Measurements from ENCODE around the gene STK39.
"Not testable (repeated sequence)": the region's sequence is repeated elsewhere in the genome, so short reads cannot be mapped to it uniquely, and the experiment has no call there.

STK39 gene

DNA sequence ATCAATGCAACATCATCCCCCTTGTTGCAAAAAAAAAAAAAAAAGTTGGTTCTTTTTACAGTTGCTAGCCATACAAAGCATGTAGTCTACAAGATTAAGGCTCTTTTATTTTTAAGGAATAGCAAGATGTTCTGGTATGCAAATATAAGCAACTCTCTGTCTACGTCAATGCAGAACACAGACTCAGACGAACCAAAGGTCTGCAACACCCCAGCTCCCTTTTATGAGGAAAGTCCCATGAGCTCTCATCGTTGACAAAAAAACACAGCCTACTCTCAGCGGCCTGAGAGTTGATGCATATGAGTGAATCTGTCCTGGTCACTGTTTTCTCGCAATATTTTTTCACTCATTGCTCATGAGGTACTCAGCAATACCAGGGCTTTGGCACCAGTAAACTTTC is 112.9 kb downstream of the STK39 start:
- DNase-seq: no peak

DNA sequence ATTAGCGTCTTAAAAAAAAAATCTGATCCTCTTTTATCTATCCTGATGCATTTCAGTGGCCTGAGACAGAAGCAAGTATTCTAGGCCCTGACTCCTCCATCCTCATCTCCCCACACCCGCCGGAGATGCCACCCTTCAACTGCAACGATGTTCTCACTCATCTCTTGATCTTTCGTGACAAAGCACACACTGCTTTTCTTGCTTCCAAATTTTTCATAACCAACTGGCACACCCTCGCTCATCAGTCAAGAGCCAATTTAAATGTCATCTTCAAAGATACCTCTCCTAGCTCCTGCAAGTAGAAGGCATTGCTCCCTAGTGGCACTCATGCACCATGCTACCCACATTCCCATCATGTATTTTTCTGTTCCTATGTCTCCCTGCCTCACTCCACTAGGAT is 115.0 kb downstream of the STK39 start:
- DNase-seq: no peak

DNA sequence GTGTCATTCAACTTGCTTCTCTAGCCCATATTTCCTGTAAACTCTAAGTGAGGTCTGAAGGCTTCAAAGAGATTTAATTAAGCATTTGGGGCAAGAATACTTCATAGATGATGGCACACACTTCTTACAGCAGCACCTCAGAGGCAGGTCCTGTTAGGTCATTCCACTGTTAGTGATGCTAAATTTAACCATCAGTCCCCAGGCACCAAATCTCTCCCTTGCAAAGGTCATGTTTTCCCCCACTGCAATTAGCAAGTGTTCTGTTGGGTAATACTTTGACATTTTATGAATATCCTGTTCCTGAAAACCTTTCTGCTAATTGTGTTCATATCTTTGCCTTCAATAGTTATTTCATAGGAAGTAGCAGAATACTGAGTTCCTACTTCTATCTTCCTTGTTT is 117.0 kb downstream of the STK39 start:
- peak in 1 of 3 donors; percentile 18 for DNase-seq

DNA sequence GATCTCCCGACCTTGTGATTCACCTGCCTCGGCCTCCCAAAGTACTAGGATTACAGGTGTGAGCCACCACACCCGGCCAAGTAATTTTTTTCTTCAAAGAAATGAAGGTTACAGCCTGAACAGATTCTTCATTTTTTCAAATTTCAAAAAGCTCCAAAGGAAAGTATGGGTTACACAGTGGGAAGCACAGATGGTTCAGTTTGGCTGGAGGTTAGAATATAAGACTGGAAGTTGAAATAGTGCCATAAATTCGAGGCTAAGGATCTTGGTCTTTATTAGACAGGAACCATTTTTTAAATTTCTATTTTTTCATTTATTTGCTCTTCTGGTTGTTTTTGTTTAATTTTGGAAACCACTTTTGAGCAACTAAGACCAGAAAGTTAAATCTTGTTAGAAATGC is 120.0 kb downstream of the STK39 start:
- DNase-seq: no peak

DNA sequence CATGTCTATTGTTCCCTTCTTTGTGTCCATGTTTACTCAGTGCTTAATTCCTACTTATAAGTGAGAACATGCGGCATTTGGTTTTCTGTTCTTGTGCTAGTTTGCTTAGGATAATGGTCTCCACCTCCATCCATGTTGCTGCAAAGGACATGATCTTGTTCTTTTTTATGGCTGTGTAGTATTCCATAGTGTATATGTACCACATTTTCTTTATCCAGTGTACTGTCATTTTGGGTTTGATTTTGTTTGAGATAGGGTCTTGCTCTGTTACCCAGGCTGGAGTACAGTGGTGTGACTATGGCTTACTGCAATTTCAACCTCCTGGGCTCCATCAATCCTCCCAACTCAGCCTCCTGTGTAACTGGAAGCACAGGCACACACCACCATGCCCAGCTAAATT is 125.2 kb downstream of the STK39 start:
- not testable (repeated sequence) for DNase-seq

DNA sequence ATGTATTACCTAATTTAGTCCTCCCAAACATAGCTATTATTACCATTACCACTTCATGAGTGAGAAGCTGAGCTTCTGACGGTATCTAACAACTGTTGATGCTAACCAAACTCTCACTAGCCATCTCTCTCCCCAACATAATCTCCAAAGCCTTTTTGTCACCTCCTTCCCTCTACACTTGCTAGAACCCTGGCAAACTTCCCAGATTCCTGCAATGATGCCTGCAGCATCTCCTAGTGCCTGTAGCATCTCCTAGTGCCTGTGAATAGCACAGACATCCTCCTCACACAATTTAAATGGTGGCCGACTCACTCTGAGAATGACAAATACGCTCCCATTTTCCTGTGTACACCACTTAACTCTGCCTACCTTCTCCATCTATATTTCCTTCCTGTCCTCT is 126.7 kb downstream of the STK39 start:
- no peak for DNase-seq

DNA sequence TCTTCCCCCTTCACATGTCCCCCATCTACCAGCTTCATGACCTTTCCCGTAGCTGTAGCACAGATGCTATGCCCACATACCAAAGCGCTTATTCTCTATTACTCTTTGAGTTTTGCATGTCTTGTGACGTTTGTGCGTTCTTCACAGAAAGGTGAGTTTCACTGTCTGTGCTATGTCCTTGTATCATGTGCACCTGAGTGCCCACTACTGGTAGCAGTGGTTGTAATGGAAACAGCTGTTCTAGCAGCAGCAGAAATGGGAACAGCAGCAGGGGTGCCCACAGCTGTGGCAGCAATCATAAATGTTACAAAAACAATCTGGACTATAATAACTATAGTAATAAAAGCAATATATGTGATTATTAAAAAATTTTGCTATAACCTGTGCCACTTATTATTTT is 127.1 kb downstream of the STK39 start:
- DNase-seq: no peak

DNA sequence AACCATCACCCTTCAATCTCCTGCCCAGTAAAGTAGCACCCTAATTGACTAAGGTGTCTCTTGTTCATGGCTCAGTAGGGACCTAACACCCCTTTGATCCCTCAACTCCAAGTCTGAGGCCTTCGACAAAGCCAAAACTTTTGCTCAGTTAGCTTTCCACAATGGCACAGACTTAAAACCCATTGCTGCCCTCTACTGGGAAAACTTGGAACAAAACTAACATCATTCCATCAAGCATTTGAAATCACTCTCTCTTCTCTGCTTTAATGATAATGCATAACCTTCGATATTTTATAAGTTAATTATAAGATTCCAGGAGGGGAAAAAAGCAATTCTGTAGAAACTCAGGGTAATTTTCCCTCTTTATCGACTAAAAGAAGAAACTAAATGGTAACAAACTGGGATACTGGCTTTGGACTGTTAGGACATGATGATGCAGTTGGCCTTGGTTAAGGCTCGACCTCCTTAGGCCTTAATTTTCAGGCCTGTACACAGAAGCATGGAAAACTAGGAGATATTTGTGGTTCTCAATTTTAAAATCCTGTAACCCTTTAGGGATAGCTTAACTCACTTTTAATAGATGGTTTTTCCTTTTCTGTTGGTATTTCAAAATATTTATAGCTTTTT is 127.8 kb downstream of the STK39 start:
- peak; percentile 75 to 81 (median 76) for DNase-seq

DNA sequence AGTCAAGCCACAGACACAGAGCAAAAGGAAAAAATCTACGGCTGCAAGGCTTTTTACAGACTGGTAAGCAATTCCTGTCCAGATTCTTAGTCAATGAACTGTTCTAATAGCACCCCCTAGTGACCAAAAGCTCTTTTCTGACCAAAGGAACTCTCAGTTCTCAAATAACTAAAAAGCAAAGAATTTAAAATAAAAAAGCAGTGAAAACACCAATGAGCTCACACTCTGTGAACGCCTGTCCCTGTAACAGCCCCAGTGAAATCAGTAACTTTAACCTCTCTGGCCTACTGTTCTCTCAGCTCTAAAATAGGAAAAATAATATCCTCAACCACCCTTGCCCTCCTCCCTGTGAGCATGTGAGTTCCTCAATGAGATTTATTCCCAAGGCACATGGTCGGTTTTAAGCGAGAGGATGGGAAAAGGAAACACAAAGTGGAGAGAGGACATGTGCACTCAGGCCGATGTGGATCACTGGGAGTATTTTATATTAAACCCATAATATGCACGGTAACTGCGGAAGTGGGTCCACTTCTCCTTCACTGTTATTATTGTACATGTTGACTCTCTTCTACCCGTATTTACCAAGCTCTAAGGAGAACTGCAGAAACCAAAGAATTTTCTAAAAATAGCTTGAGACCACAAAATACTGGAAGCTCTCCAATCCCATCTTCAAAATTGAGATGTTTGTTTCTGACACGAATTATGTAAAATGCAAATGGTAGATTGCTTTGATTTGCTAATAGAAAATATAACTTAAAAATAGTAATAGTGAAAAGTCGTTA is 128.5 kb downstream of the STK39 start:
- DNase-seq: peak; percentile 85 to 87 (median 86)

DNA sequence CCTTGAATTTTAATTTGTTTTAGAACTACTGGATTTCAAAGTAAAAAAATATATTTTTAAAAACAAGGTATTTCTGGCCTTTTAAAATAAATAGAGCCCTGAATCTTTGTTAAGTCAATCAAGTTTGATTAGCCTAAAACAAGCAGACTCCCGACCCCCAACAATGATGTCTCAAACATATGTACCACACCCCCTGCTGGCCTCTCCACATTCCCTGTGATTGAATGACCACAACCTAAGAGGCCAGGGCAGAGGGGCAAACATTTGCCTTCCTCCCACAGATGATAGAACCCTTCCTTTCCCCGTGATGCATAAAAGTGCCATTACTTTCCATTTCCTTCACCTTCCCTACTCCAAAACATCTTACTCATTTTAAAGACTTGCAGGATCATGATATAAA is 130.9 kb downstream of the STK39 start:
- DNase-seq: no peak

DNA sequence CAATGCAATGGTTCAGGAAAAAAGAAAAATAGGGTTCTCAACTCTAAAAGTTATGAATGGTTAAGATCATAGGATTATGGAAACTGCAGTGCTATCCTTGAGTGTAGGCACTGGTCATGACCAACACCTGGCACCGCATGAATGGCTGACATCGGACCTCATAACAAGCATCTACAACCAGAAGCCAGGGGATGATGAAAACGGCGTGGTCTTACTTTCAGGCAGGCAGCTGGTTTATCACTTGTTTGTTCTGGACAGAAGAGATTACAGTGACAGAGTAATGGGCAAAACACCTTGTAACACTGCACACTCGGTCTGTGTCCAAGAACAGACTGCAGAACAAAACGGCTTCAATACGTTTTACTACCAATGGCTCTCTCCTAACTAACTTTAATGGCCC is 132.8 kb downstream of the STK39 start:
- DNase-seq: no peak

DNA sequence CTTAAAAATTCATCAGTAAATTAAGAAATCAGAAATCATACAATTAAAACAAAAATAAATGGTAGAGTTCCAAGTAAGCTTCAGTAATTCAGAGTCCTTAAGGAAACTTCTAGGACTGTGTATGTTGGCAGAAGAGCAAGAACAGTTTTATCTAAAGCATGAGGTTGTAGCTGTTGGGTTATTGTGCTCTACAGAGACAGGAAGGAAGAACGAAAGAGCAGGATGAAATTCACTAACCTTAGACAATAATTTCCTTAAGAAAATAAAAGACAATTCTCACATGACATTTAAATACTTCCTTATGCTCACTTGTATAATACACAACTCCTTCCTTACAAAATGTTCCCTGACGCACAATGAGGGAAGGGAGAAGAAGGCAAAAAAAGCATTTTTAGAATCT is 133.4 kb downstream of the STK39 start:
- no peak for DNase-seq

DNA sequence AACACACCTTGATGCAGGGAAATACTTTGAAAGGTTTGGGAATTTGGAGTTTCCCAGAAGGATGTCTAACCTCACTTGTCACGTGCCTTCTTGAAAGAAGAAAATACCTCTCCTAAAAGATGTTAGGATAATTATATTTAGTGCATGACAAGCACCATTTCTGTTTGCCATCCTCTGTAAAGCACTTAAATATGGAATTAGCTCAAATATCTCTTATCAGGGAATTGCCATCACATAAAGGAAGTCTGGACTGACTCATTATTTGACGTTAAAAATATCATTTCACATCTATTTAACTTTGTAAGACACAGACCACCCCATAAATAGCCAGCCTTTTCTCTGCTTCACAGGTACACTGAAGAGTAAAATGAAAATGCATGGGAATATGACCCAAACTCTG is 140.1 kb downstream of the STK39 start:
- no peak for DNase-seq

DNA sequence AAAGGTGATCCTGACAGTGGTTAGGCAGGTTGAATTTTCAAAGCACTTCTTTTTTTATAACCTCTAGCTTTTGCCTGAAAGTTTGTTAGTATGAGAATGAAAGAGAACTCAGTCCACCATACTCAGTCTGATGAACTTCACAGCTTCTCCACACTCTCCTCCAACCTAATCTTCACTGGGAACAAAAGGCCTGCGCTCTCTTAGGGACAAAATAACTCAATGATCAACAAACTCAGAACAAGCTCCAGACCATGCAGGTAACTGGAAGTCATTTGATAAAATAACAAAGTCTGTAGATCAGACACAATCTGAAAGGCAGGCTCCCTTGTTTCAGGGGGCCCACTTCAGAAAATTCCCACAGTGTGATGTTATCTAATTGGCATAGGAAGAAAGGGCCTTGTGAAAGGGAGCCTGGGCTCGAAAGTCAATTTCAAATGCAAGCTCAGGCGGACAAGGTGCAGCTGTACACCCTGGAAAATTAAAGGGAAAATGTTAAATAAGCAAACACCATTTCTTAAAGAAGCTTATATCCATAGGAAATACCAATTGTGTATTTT is 142.2 kb downstream of the STK39 start:
- no peak for DNase-seq

DNA sequence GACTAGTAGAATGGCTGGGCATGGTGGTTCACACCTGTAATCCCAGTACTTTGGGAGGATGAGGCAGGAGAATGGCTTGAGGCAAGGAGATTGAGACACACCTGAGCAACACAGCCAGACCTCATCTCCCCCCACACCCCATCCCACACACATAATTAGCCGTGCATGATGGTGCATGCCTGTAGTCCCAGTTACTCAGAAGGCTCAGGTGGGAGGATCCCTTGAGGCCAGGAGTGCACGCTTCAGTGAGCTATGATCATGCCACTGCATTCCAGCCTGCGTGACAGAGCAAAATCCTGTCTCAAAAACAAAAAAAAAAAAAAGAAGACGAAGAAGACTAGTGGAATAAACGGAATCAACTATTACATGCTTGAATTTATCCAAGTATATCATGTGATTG is 150.0 kb downstream of the STK39 start:
- DNase-seq: no peak

DNA sequence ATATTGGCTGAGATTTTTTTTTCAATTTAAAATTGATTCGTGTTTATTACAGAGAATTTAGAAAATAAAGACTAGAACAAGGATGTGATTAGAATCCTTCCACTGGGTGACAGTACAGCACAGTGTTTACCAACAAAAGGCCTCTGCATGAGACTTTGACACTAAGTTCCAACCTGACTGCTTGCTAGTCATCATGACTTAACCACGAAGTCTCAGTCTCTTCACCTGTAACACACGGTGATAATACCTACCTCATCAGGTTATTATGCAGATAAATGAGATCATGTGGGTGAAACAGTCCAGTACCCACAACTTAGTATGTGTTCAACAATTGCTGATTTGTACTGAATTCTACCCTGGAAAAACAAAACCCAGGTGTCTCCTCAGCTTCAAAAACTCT is 151.2 kb downstream of the STK39 start:
- no peak for DNase-seq

DNA sequence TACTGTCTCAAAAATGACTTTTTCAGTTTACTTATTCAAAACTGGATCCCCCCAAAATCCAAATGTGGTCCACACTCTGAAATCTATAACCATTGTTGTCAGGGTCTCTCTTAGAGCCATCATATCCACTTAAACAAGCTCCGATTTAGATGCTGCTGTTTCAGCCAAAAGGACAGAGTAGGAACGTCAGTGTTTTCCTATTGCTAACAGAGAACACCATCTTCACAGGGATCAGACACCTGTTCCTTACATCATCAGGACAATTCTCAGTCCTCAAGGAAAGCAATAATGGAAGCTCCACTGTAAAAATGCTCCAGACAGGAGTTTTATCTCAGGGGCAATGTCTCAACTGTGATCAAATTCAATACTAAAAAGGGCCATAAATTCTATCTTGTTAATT is 155.4 kb downstream of the STK39 start:
- DNase-seq: no peak

DNA sequence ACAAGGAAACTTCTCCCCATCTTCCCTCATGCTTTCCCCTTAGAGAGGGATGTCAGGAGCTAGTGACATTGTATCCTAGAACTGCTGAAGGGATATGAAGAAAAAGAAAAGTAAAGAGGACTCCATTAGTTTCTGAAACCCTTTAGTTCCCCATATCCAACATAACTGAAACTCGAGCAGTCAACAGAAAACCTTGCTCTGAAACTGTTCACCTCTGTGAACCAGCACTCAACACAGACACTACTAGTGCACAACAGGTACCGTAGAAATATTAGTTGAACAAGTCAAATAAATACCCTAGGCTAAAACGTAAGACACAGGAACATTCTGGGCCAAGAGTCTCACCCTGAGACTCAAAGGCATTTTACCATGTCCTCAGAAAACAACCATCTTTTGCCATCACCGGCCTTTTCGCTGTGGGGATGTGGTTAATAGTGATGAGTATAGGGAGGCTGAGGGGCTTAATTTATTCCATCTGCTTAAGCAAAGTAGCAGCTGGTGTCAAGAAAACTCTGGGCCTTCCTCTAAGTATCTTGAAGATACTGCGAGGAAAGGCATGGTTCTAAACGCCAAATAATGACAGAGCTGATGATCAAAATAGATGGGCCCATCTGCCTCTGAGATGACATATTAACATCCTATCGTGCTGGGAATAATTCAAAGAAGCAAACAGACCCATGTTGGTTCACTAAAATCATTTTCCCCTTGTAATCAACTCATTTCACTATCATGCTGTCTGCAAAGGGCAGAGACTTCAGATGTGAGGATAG is 156.8 kb downstream of the STK39 start:
- DNase-seq: no peak

DNA sequence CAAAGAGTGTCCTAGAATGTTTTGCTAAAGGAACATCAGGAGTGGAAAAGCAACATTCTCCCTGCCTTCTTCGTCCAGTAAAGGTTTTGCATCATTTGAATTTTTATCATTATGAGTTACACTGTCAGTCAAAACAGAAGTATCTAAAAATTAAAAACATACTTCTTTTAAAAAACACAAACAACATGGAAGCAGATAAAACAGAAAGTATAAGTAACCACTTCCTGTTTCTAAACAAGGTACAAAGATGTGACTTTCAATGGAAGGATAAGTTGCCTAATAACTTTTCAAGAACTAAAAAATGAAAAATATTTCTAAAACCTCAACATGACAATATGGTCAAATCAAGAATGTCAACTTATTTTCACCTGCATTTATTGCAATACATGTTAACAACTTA is 158.2 kb downstream of the STK39 start:
- peak in 1 of 3 donors; percentile 6 for DNase-seq

DNA sequence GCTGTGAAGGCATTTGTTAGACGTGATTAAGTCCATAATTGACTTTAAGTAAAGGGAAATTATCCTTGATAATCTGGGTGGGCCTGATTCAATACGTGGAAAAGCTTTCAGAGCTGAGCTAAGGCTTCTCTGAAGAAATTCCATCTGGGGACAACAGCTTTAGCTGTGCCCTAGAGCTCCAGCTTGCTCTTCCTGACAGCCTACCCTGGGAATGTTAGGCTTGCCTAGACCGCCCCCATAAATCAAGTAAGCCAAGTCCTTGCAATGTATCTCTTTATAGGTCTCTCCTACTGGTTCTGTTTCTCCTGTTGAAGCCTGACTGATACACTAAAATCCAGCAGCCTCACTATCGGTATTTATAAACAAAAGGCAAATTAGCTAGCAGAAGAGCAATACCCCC is 160.0 kb downstream of the STK39 start:
- DNase-seq: no peak

DNA sequence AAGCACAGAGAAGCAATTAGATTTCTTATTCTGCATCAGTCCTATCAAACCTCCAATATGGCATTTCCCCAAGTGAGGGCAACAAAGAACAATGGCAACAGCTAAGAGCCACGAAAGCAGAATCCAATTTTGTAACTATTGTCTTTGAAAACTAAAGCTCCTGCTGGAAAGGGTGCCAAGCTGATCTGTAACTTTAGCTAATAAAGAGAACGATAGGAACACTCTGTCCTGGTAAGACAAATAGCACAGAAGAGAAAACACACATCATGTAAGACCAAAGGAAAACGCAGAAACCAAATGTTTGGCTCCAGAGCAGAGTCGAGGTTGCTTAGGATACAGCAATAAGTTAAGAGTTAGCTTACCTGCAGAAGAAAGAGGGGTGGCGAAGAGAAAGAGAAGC is 160.5 kb downstream of the STK39 start:
- no peak for DNase-seq

DNA sequence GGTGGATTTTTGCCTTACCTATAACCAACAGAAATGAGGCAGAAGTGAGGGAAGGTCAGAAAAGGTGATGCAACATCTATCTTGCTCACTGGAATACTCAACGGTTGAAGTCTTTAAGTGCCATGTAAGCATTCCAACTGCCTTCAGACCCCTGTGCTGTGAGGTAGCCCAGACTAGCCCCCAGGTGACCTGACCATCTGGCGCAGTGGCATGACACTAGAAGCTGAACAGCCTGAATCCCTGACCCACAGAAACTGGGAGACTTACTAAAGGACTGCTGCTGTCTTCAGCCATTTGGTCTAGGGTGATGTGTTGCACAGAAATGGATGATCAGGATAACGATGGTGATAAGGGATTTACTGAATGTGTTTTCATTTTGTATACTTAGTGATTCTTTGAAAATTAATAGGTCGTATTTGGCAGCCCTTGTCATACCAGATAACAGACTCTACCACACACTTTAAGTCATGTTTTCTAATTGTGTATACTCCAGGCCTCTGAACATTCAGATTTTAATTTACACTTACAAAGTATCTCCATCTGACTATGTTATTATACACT is 161.5 kb downstream of the STK39 start:
- DNase-seq: no peak

DNA sequence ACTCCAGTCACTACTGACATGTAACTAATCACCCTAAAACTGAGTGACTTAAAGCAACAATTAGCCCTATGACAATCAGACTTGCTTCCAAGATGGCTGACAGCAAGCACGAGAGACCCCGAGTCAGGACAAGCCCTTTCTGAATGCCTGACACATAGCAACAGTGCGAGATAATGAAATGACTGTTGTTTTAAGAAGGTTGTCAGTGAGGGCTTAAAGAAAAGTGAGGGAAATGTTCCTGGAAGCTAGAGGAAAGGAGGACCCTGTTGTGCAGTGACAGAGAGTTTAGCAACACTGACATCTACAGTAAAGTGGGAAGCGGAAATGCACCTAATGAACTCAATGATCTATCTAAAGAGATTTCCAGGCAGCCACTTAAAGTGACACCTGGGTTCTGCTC is 163.1 kb downstream of the STK39 start:
- no peak for DNase-seq
